ENCODE results near the gene OPRL1.
"Not testable (repeated sequence)": the region's sequence is repeated elsewhere in the genome, so short reads cannot be mapped to it uniquely, and the experiment has no call there.

Gene OPRL1

GRCh38 chr20:64083378-64083803 lies 3.5 kb downstream of the OPRL1 start:
- in situ Hi-C loops (cut with MboI; ENCODE audit: low sequenced_read_pairs): no loop called here

DNA sequence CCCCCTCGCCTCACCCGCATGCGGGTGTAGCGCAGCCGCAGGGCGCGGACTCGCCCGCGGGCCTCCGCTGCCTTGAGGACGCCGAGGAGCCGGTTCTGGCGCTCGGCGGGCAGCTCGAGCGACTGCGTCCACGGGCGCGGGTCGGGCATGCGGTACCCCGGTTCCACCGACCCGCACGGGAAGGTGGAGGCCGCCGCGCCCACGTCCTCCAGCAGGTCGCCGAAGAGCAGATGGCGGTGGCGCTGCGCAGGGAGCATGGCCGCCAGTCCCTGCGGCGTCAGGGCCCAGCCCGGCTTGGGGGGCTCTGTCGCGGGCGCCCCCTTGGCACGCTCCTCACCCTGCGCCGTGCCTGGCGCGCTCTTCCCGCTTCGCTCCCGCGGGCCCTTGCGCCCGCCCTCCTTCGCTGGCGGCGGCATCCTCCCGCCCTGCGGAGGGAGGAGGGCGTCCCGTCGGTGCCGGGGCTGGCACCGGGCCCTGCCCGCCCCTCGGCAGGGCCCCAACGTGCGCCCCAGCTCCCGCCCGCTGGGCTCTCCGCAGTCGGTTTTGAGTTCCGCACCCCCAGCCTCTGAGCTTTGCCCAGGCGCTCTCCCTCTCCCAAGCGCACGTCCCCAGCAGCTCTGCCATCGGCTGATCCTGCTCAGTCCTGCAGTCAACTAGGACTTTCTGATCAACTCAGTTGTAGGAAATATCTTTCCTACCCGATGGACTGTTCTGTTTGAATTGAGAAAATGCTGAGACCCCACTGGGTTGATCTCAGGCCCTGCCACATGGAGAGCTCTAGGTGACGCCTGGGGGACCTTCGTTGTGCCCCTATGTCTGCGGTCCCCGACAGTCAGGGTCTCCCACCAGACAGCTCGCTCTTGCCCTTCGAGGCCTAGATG lies 4.2 kb downstream of the OPRL1 start, which contains the start of gene LKAAEAR1:
LKAAEAR1 (minus strand) TSS at position 595 of the 881 bp plus-strand sequence; CDS start at position 416, 179 bp downstream.
- in situ Hi-C loops (cut with MboI; ENCODE audit: low sequenced_read_pairs): no loop called here

GRCh38 chr20:64084685-64085152 lies 4.8 kb downstream of the OPRL1 start:
- in situ Hi-C loops (cut with MboI; ENCODE audit: low sequenced_read_pairs): no loop called here

DNA sequence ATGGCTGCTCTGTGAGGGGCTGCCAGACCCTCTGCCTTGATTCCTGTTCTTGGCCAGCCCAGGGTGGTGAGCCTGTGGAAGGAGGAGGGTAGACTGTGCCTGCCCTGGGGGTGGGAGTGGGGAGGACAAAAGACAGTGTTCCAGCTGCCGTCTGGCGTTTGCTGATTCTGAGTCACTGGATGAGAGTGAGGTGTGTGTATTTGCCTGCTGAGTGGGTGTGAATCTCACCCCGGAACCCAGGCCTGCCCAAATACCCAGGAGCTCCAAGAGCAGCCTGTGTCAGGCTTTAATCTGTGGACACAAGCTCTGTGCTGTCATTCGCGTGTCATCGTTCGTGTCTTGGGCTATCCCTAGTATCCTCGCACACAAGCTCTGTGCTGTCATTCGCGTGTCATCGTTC lies 6.9 kb downstream of the OPRL1 start:
- in situ Hi-C loops (cut with MboI; ENCODE audit: low sequenced_read_pairs): no loop called here

- in situ Hi-C loops (cut with MboI; ENCODE audit: low sequenced_read_pairs): not testable (repeated sequence)
These were observed 7.4 kb downstream of the OPRL1 start for GRCh38 chr20:64087226-64087825.

DNA sequence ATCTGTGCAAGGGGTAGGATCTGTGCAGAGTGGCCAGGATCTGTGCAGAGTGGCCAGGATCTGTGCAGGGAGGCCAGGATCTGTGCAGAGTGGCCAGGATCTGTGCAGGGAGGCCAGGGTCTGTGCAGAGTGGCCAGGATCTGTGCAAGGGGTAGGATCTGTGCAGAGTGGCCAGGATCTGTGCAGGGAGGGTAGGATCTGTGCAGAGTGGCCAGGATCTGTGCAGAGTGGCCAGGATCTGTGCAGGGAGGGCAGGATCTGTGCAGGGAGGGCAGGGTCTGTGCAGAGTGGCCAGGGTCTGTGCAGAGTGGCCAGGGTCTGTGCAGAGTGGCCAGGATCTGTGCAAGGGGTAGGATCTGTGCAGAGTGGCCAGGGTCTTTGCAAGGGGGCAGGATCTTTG lies 8.7 kb downstream of the OPRL1 start:
- in situ Hi-C loops (cut with MboI; ENCODE audit: low sequenced_read_pairs): not testable (repeated sequence)

DNA sequence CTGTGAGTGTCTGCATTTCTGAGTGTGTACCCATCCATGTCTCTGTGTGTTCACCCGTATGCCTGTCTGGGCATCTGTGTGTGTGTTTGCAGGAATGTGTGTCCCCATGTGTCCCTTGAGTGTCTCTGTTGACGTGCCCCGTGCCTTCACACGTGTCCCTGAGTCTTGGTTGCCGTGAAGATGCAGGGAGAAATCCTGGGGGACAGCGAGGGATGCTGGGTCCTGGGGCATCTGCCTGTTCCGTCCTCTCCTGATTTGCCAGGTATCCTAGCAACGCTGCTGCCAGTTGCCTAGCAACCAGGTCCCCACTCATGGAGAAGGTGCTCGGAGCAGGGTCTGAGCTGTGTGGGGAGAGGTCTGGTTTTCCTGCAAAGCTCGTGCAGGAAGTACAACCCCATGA lies 10.3 kb downstream of the OPRL1 start:
- in situ Hi-C loops (cut with MboI; ENCODE audit: low sequenced_read_pairs): no loop called here

GRCh38 chr20:64091340-64091739 lies 11.5 kb downstream of the OPRL1 start:
- in situ Hi-C loops (cut with MboI; ENCODE audit: low sequenced_read_pairs): no loop called here

DNA sequence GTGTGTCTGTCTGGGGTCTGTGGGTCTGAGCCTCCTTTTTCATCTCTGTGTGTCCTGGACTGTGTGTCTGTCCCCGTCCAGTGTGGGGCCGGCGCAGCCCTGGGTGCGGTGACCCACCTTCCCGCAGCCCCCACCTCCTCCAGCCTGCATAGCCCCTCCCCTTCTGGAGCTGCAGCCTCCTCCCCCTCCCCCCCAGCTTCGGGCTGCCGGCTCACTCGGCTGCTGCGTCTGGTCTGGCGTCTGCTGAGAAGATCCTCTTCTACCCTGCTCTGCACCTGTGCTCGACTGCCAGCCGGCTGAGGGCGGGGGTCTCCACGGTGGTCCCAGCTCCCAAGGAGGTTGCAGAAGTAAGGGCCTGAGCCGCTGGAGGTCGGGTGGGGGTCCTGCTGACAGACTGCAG lies 11.9 kb downstream of the OPRL1 start:
- in situ Hi-C loops (cut with MboI; ENCODE audit: low sequenced_read_pairs): no loop called here

DNA sequence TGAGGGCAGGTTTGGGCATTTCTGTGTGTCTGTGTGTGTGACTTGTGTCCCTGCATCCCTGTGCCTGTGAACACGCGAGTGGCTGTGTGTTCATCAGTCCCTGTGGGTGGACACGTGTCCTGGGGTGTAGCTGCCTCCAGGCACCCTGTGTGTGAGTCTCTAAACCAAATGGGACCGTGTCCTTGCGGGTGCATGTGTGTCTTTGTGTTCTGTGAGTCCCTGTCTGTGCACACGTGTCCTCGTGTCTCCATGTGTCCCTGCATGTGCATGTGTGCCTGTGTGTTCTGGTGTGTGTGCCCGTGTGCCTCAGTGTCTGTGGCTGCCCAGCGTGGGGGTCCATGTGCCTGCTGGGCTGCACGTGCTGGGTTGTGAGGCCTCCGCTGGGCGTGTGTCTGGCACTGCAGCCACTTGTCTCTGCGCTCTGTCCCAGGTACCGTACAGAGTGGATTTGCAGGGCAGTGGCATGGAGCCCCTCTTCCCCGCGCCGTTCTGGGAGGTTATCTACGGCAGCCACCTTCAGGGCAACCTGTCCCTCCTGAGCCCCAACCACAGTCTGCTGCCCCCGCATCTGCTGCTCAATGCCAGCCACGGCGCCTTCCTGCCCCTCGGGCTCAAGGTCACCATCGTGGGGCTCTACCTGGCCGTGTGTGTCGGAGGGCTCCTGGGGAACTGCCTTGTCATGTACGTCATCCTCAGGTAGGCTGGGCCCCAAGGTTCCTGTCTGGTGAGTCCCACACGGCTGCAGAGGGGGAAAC lies 12.6 kb downstream of the OPRL1 start:
- in situ Hi-C loops (cut with MboI; ENCODE audit: low sequenced_read_pairs): no loop called here

DNA sequence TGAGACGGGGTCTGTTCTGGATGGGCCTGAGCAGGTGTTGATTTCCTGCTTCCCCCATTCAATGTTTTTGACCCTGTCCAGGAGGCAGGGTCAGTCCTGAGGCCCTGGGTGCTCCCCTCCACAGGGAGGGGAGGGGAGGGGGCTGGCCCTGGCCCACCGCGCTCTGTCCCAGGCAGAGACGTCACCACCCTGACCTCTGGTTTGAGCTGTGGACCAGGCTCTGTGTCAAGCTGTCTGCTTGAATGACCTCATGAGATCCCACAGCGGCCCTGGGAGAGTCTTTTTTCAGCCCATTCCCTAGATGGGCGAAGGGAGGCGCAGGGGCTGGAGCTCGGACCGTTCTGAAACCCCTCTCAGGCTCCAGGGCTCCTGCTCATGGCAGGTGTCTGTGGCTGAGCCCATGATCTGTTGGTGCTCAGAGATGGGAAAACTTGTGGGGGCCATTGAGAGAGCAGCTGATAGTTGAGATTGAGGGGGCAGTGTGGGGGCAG lies 13.2 kb downstream of the OPRL1 start:
- in situ Hi-C loops (cut with MboI; ENCODE audit: low sequenced_read_pairs): no loop called here

DNA sequence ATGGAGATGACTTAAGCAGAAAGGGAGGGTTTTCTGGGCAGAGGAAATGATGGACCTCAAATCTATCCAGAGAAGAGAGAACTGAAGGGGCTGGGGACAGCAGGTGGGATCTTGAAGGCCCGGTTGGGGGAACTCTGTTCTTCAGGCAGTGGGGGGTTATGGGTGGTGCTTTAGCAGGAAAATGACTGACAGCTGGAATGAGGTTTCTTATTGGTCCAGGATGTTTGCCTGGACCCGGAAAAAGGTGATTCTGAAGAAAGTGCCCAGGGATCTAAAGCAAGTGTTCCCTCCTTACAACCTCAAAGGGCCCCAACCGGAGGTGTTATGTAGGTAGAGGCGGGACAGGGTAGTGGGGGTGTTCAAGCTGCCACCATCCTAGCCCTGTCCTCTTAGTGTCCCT lies 15.6 kb downstream of the OPRL1 start:
- in situ Hi-C loops (cut with MboI; ENCODE audit: low sequenced_read_pairs): no loop called here

- in situ Hi-C loops (cut with MboI; ENCODE audit: low sequenced_read_pairs): no loop called here
These were observed 16.0 kb downstream of the OPRL1 start for GRCh38 chr20:64095927-64096326.

DNA sequence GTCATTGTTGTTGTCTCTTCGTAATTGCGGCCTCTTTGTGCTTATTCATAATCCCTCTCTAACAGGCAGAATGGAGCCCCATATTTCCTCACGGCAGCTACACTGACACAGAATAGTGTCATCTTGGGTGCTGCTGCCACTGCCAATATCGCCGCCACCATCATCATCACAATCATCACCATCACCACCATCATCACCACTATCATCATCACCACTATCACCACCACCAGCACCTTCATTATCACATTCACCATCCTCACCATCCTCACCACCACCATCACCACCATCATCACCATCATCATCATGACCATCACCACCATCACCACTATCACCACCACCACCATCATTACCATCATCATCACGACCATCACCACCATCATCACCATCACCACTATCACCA lies 16.7 kb downstream of the OPRL1 start:
- in situ Hi-C loops (cut with MboI; ENCODE audit: low sequenced_read_pairs): no loop called here

- in situ Hi-C loops (cut with MboI; ENCODE audit: low sequenced_read_pairs): no loop called here
These were observed 18.7 kb downstream of the OPRL1 start for GRCh38 chr20:64098471-64099013.

- in situ Hi-C loops (cut with MboI; ENCODE audit: low sequenced_read_pairs): no loop called here
These were observed 19.4 kb downstream of the OPRL1 start for GRCh38 chr20:64099086-64099786.

DNA sequence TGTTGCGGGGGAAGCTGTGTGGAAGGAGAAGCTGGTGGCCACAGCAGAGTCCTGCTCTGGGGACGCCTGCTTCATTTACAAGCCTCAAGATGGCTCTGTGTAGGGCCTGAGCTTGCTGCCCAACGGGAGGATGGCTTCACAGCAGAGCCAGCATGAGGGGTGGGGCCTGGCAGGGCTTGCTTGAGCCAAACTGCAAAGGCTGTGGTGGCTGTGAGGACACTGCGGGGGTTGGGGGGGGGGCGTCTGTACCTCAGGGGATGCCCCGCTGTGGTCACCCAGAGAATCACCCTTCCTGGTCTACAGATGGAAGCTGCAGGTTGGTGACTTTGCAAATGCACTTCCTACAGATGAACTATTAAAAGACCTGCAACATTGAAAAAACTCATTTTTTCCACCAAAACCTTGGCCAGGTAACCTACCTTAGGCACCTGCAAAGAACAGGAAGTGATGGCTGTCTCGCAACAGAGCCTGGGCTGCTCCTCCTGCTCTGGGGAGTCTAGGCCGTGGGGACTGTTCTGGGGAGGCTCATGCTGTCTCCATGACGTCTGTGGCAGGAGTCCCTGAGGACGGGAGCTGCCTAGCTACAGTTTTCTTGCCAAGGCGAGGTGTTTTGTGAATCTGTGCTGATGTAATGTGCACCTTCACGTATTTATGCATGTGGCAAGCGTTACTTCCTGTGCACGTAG lies 20.1 kb downstream of the OPRL1 start:
- in situ Hi-C loops (cut with MboI; ENCODE audit: low sequenced_read_pairs): no loop called here

- in situ Hi-C loops (cut with MboI; ENCODE audit: low sequenced_read_pairs): no loop called here
These were observed 20.6 kb downstream of the OPRL1 start for GRCh38 chr20:64100566-64100888.

GRCh38 chr20:64100946-64101688 lies 21.2 kb downstream of the OPRL1 start:
- in situ Hi-C loops (cut with MboI; ENCODE audit: low sequenced_read_pairs): no loop called here

All from HL-60/S4 (cell line).